PC-9 (cell line): ENCODE measurements around the gene EDRF1.

ENCODE experiments used
- EZH2 ChIP-seq: fragments of 200-600 bp; sonication (generic); IDR thresholded peaks from 2 replicates; pipeline ENCODE4 v1.8.0; 2017; ENCODE audit warnings: antibody characterized with exemption, low read depth
- TF ChIP-seq, protein P1 (sequence below): fragments of 200-600 bp; sonication (generic); conservative IDR thresholded peaks from 2 replicates; pipeline ENCODE4 v1.6.1; 2017; ENCODE audit warnings: mixed run types, antibody characterized with exemption, mild to moderate bottlenecking, moderate library complexity

DNA sequence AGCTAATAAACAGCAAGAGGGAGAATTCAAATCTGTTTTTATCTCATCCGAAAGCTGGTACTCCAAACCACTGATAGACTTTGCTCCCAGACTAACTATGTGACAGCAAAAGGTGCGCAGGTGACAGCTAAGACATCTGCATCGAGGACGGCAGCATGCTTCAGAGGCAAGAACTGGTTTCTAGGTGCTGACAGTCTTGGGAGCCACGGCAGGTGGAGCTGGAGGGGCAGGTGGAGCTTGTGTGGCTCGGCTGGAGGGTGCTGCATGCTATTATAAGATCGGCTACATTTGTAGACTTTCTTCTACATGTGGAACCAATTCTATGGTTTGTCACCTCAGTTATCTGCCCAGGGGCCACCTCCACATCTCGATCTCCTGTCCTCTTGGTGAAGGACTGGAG lies 77.9 kb downstream of the EDRF1 start:
- TF ChIP-seq, protein P1, sequence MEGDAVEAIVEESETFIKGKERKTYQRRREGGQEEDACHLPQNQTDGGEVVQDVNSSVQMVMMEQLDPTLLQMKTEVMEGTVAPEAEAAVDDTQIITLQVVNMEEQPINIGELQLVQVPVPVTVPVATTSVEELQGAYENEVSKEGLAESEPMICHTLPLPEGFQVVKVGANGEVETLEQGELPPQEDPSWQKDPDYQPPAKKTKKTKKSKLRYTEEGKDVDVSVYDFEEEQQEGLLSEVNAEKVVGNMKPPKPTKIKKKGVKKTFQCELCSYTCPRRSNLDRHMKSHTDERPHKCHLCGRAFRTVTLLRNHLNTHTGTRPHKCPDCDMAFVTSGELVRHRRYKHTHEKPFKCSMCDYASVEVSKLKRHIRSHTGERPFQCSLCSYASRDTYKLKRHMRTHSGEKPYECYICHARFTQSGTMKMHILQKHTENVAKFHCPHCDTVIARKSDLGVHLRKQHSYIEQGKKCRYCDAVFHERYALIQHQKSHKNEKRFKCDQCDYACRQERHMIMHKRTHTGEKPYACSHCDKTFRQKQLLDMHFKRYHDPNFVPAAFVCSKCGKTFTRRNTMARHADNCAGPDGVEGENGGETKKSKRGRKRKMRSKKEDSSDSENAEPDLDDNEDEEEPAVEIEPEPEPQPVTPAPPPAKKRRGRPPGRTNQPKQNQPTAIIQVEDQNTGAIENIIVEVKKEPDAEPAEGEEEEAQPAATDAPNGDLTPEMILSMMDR = no peak
- no peak for TF ChIP-seq EZH2
